DND-41 (cell line): ENCODE results near the gene ROS1.

Experiments used
- ATAC-seq: fragments of 200-7000 bp; cut with Tn5 transposase; 3 replicates; pipeline ENCODE4 v1.9.1; 2021; ENCODE audit warnings: low read depth; ENCODE audit not compliant: insufficient read depth
- DNase-seq: peaks from one replicate; pipeline ENCODE4 v3.0.0-alpha.2; 2020
- H2AFZ ChIP-seq: 2 replicates; pipeline ENCODE4 v1.6.0; 2012; ENCODE audit warnings: low read depth, low read length
- H3K27ac ChIP-seq: 2 replicates; pipeline ENCODE4 v1.5.1; 2012; ENCODE audit warnings: low read length, inconsistent platforms
- H3K27me3 ChIP-seq: fragments of 200-600 bp; sonication (generic); 2 replicates; pipeline ENCODE4 v1.6.0; 2012; ENCODE audit warnings: low read length, mild to moderate bottlenecking, inconsistent platforms; ENCODE audit not compliant: insufficient read depth, poor library complexity
- H3K36me3 ChIP-seq: 2 replicates; pipeline ENCODE4 v1.5.1; 2012; ENCODE audit warnings: low read length, inconsistent platforms; ENCODE audit not compliant: insufficient read depth
- H3K4me1 ChIP-seq: 2 replicates; pipeline ENCODE4 v1.5.1; 2012; ENCODE audit warnings: mild to moderate bottlenecking, low read length; ENCODE audit not compliant: insufficient read depth
- H3K4me2 ChIP-seq: 2 replicates; pipeline ENCODE4 v1.6.0; 2012; ENCODE audit warnings: mild to moderate bottlenecking, moderate library complexity, low read length, inconsistent platforms; ENCODE audit not compliant: insufficient read depth
- H3K4me3 ChIP-seq, 2 experiments: fragments of 200-600 bp in 1 of 2; shearing (Covaris generic) in 1 of 2; 2 replicates each; pipeline ENCODE4 v1.5.1; 2012 to 2016; ENCODE audit warnings: inconsistent platforms in 2 of 2, low read length in 2 of 2, mild to moderate bottlenecking in 2 of 2, low read depth in 1 of 2, moderate library complexity in 1 of 2
- H3K79me2 ChIP-seq: 2 replicates; pipeline ENCODE4 v1.6.0; 2012; ENCODE audit warnings: low read length, inconsistent platforms; ENCODE audit not compliant: insufficient read depth
- H3K9ac ChIP-seq: 2 replicates; pipeline ENCODE4 v1.6.0; 2012; ENCODE audit warnings: low read depth, mild to moderate bottlenecking, inconsistent platforms, low read length, moderate library complexity
- H3K9me3 ChIP-seq: 2 replicates; pipeline ENCODE4 v1.5.1; 2012; ENCODE audit warnings: low read length, moderate library complexity, mild to moderate bottlenecking, inconsistent platforms; ENCODE audit not compliant: insufficient read depth, severe bottlenecking
- H4K20me1 ChIP-seq: 2 replicates; pipeline ENCODE4 v1.6.0; 2012; ENCODE audit warnings: low read length; ENCODE audit not compliant: insufficient read depth
- EZH2 ChIP-seq: IDR thresholded peaks from 3 replicates; pipeline ENCODE4 v1.6.1; 2012; ENCODE audit warnings: borderline replicate concordance, low read depth, mild to moderate bottlenecking, moderate library complexity, low read length, inconsistent platforms; ENCODE audit not compliant: severe bottlenecking
- TF ChIP-seq, protein P1 (sequence below): IDR thresholded peaks from 2 replicates; pipeline ENCODE4 v1.5.1; 2012; ENCODE audit warnings: borderline replicate concordance, low read length, moderate library complexity, mild to moderate bottlenecking; ENCODE audit not compliant: poor library complexity, severe bottlenecking; ENCODE audit errors: extremely low read depth

The ROS1 gene

DNA sequence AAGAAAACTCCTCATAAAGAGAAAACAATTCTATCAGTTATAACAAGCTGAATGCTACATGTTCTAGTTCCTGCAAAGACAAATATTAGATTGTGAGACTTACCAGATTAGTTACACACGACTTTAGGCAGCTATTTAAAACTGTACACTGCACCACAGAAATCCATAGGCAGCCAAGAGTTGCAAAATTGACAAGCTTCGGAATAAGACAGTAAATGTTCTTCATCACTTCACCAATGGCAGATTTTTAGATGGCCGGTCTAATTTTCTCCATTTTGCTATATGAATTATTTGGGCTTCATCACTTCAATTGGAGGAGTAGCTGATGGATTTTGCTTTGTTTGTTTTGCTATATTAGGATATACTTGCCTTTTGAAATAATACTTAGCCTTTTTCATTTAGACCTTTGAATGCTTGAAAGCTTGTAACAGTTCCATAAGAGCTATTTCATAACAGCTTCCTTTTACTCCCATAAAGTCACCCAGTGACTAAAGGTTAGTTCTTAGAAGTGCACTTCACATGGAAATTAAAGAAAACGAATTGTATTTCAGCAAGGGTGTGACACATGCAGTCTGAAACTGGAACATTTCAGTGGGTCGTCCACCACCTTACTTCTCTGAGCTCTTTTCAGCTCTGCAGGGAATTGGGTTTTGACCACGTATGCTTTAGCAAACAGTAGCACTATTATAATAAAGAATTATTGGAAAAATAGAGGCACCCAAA, at the start of gene ROS1:
Gene ROS1 (minus strand): TSS at position 512 of the 723 bp plus-strand sequence. CDS start 286 bp downstream, at position 226.
- Histone ChIP-seq H3K9ac (no peak within 1 kb of the TSS), H3K4me1 (no peaks in the 10 kb centered on the region), H3K27me3 (no peaks in the 10 kb centered on the region), H3K27ac (no peak within 1 kb of the TSS), H3K36me3 (no peaks in the 10 kb centered on the region), H3K4me2 (no peak within 1 kb of the TSS), H4K20me1 (no peaks in the 10 kb centered on the region), H2AFZ (no peak within 1 kb of the TSS), H3K4me3 (no peak within 1 kb of the TSS), H3K9me3 (no peaks in the 10 kb centered on the region), H3K79me2 (no peaks in the 10 kb centered on the region)
- no peak for DNase-seq
- TF ChIP-seq, protein P1, sequence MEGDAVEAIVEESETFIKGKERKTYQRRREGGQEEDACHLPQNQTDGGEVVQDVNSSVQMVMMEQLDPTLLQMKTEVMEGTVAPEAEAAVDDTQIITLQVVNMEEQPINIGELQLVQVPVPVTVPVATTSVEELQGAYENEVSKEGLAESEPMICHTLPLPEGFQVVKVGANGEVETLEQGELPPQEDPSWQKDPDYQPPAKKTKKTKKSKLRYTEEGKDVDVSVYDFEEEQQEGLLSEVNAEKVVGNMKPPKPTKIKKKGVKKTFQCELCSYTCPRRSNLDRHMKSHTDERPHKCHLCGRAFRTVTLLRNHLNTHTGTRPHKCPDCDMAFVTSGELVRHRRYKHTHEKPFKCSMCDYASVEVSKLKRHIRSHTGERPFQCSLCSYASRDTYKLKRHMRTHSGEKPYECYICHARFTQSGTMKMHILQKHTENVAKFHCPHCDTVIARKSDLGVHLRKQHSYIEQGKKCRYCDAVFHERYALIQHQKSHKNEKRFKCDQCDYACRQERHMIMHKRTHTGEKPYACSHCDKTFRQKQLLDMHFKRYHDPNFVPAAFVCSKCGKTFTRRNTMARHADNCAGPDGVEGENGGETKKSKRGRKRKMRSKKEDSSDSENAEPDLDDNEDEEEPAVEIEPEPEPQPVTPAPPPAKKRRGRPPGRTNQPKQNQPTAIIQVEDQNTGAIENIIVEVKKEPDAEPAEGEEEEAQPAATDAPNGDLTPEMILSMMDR: no peak
- TF ChIP-seq EZH2: no peak
- no peak for ATAC-seq

DNA sequence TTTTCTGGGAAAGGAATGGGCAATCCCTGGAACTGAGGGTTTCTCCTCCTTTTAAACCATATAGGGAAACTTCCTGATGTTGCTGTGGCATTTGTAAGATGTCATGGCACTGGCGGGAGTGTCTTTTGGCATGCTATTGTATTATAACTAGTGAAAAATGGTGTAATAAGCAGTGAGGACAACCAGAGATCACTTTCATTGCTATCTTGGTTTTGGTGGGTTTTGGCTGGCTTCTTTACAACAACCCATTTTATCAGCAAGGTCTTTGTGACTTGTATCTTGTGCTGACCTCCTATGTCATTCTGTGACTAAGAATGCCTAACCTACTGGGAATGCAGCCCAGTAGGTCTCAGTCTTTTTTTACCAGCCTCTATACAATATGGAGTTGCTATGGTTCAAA, 47.7 kb upstream of the ROS1 start:
- no peaks in the 10 kb centered on the region for H4K20me1 ChIP-seq
- no peak overlapping the region for H3K4me2 ChIP-seq
- H3K27ac ChIP-seq: no peak overlapping the region
- TF ChIP-seq, protein P1: no peak
- TF ChIP-seq EZH2: no peak
- no peaks in the 10 kb centered on the region for H3K79me2 ChIP-seq
- H3K9me3 ChIP-seq: no peaks in the 10 kb centered on the region
- no peak for ATAC-seq
- H3K27me3 ChIP-seq: peaks cover 4% of the 10 kb centered on the region
- no peaks in the 10 kb centered on the region for H3K36me3 ChIP-seq
- no peak for DNase-seq
- no peak overlapping the region for H3K4me3 ChIP-seq
- H3K9ac ChIP-seq: no peak overlapping the region
- H3K4me1 ChIP-seq: no peaks in the 10 kb centered on the region
- H2AFZ ChIP-seq: no peak overlapping the region

DNA sequence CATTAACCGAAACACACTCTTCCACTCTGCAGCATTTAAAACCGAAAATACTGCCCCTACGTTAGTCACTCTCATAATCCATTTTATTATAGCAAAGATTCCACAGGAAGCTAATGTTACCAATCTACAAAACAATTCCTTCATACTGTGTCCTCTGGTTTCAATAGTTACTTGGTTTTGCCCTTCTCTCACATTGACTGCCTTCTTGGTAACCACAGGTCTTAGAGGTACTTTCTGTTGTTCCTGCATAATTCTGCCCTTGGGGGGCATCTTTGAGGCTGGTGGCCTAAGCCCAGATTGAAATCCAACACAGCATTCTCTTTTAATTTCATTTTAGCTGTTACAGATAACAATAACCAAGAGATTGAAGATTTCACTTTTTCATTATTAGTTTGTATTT, 46.9 kb upstream of the ROS1 start:
- ATAC-seq (no peak), DNase-seq (no peak)
- Histone ChIP-seq H4K20me1 (no peaks in the 10 kb centered on the region), H3K4me1 (no peaks in the 10 kb centered on the region), H3K4me3 (no peak overlapping the region), H3K9me3 (no peaks in the 10 kb centered on the region), H3K4me2 (no peak overlapping the region), H3K79me2 (no peaks in the 10 kb centered on the region), H3K9ac (no peak overlapping the region), H3K27ac (no peak overlapping the region), H3K27me3 (peaks cover 4% of the 10 kb centered on the region), H3K36me3 (no peaks in the 10 kb centered on the region), H2AFZ (no peak overlapping the region)
- TF ChIP-seq, protein P1: no peak
- TF ChIP-seq EZH2: no peak

DNA sequence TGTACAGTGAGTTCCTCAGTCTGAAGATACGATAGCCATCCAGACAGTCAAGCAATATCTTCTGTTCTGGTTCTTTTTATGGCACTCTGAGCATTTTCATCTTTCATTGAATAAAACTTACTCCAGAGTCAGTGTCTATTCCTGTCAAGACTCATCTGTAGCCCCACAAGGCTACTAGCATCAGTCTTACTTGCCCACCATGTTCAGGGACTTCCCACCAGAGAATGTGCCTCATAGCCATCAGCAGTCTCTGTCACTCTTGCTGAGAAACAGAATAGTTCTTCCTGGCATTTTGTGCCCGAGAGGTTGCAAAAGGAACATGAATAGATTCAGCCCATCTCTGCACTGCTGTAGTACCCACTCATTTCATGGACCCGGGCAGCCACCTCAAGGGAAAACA, 44.0 kb upstream of the ROS1 start:
- TF ChIP-seq EZH2: no peak
- TF ChIP-seq, protein P1: no peak
- Histone ChIP-seq H3K9me3 (no peaks in the 10 kb centered on the region), H3K4me3 (no peak overlapping the region), H3K9ac (no peak overlapping the region), H3K79me2 (no peaks in the 10 kb centered on the region), H3K4me2 (no peak overlapping the region), H3K4me1 (no peaks in the 10 kb centered on the region), H3K27ac (no peak overlapping the region), H3K36me3 (no peaks in the 10 kb centered on the region), H4K20me1 (no peaks in the 10 kb centered on the region), H3K27me3 (peaks cover 4% of the 10 kb centered on the region), H2AFZ (no peak overlapping the region)
- ATAC-seq: no peak
- no peak for DNase-seq
